Naive B cell (primary cell): ENCODE results near the gene NUSAP1. TPM values are rescaled to one million over a fixed set of nuclear protein-coding genes. Genes with fewer than 3 reads are reported as not detected.
"Not testable (repeated sequence)": the region's sequence is repeated elsewhere in the genome, so short reads cannot be mapped to it uniquely, and the experiment has no call there.

Experiments
- ATAC-seq, 2 donors: fragments of 150-1000 bp; cut with Tn5 transposase; 2 replicates each; pipeline ENCODE4 v1.10.0; 2021; ENCODE audit warnings: low read depth in 2 of 2, mild to moderate bottlenecking in 2 of 2, moderate library complexity in 2 of 2
- DNase-seq: peaks from one replicate; pipeline ENCODE4 v3.0.0; 2022
- H3K27ac Mint-ChIP-seq, 6 donors: one replicate each; pipeline ENCODE4 v1.8.0; 2020 to 2022; ENCODE audit warnings: mild to moderate bottlenecking in 6 of 6, mixed read lengths in 6 of 6, moderate library complexity in 5 of 6, inconsistent platforms in 2 of 6
- H3K27me3 Mint-ChIP-seq, 3 donors: one replicate each; pipeline ENCODE4 v1.8.0; 2021 to 2022; ENCODE audit warnings: mixed read lengths in 3 of 3, mild to moderate bottlenecking in 1 of 3
- H3K36me3 Mint-ChIP-seq, 2 donors: one replicate each; pipeline ENCODE4 v1.8.0; 2020 to 2022; ENCODE audit warnings: mixed read lengths in 2 of 2, inconsistent platforms in 1 of 2, mild to moderate bottlenecking in 1 of 2
- H3K4me1 Mint-ChIP-seq, 3 donors: one replicate each; pipeline ENCODE4 v1.8.0; 2020 to 2022; ENCODE audit warnings: mixed read lengths in 3 of 3, inconsistent platforms in 1 of 3, mild to moderate bottlenecking in 1 of 3, moderate library complexity in 1 of 3
- H3K4me3 Mint-ChIP-seq, 8 donors: one replicate each; pipeline ENCODE4 v1.8.0; 2020 to 2022; ENCODE audit warnings: mild to moderate bottlenecking in 8 of 8, mixed read lengths in 8 of 8, moderate library complexity in 8 of 8, inconsistent platforms in 2 of 8
- H3K9me3 Mint-ChIP-seq, 7 donors: one replicate each; pipeline ENCODE4 v1.8.0; 2020 to 2022; ENCODE audit warnings: mixed read lengths in 7 of 7, mild to moderate bottlenecking in 5 of 7, inconsistent platforms in 2 of 7, moderate library complexity in 1 of 7
- polyA plus RNA-seq, 6 donors: library from polyadenylated mRNA; unstranded; fragments of 300-500 nt; fragmentation: Illumina TruSeq; gene quantifications; one replicate each; pipeline ENCODE4 v1.2.3, GENCODE V29; 2021; ENCODE audit warnings: low read depth in 6 of 6

The NUSAP1 gene
- polyA plus RNA-seq, 6 donors from 2014 or later = 0.59 to 7.9 (median 6.4) TPM

DNA sequence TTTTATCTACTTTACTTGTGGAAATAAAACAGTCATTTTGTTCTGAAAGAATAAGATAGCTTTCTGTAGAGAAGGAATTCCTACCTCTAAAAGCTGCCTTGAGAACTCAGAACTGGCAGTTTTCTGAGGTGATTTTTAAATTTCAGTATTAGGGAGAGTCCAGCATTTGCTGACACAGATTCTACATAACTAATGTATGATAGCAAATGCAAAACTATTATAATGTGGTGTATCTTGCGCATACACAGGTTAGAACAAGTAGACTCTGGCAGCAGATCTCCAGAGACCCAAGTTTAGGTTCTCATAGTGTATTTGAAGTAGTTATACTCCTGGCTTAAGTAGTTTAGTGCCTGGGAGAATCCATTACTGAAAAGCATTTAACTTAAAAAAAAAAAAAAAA, 31.1 kb upstream of the NUSAP1 start:
- H3K4me3 Mint-ChIP-seq = no peak overlapping the region
- H3K27me3 Mint-ChIP-seq = no peaks in the 10 kb centered on the region
- H3K36me3 Mint-ChIP-seq = peaks cover 0 to 11% of the 10 kb centered on the region in 2 donors
- DNase-seq (no peak), ATAC-seq (no peak)
- H3K9me3 Mint-ChIP-seq = no peaks in the 10 kb centered on the region
- no peak overlapping the region for H3K27ac Mint-ChIP-seq
- H3K4me1 Mint-ChIP-seq = peaks cover 13 to 18% (median 18%) of the 10 kb centered on the region in 3 donors

DNA sequence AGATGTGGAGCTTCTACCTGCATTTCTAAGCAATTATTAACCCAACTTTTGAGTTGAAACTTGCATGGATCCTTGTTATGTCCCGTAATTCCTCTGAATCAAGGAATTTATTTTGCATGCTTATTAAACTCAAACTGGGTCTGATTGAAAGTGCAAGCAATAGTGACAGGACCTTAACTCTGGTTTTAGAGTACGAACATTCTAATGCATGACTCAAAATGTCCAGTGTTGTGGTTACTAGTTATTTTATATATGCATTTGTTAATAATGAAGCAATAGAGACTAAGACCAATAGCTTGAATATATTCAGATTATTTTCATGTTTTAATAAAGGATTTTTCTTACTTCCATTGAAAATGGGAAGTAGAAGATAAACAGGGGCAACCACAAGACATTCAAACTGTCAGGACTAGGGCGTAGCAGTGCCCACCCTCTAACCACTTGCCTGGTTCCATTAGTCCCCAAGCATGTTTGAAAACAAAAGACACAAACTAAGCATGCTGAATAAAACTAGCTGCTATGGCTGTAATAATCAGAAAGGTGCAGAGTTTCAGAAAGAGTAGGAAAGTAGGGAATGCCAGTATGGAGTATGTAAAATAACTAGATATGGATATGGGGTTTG, 28.4 kb upstream of the NUSAP1 start:
- Mint-ChIP-seq H3K4me3 (no peak overlapping the region), H3K27ac (peak overlapping the region in 4 of 6 donors; percentile 15 to 64 (median 44)), H3K27me3 (no peaks in the 10 kb centered on the region), H3K36me3 (peaks cover 0 to 6% of the 10 kb centered on the region in 2 donors), H3K4me1 (peaks cover 13 to 18% (median 18%) of the 10 kb centered on the region in 3 donors), H3K9me3 (no peaks in the 10 kb centered on the region)
- DNase-seq = no peak
- ATAC-seq = no peak

DNA sequence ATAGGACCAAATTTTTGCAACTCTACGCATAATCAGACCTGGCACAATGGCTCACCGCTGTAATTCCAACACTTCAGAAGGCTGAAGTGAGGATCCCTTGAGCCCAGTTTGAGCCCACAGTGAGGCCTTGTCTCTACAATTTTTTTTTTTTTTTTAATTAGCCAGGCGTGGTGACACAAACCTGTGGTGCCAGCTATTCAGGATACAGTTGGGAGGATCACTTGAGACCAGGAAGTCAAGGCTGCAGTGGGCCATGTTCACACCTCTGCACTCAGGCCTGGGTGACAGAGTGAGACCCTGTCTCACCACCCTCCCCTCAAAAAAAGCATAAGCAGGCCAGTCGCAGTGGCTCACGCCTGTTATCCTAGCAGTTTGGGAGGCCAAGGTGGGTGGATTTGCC, 25.0 kb upstream of the NUSAP1 start:
- no peaks in the 10 kb centered on the region for H3K9me3 Mint-ChIP-seq
- ATAC-seq (no peak), DNase-seq (no peak)
- no peaks in the 10 kb centered on the region for H3K27me3 Mint-ChIP-seq
- no peaks in the 10 kb centered on the region for H3K36me3 Mint-ChIP-seq
- peaks cover 9 to 15% (median 10%) of the 10 kb centered on the region in 3 donors for H3K4me1 Mint-ChIP-seq
- H3K27ac Mint-ChIP-seq = no peak overlapping the region
- no peak overlapping the region for H3K4me3 Mint-ChIP-seq

DNA sequence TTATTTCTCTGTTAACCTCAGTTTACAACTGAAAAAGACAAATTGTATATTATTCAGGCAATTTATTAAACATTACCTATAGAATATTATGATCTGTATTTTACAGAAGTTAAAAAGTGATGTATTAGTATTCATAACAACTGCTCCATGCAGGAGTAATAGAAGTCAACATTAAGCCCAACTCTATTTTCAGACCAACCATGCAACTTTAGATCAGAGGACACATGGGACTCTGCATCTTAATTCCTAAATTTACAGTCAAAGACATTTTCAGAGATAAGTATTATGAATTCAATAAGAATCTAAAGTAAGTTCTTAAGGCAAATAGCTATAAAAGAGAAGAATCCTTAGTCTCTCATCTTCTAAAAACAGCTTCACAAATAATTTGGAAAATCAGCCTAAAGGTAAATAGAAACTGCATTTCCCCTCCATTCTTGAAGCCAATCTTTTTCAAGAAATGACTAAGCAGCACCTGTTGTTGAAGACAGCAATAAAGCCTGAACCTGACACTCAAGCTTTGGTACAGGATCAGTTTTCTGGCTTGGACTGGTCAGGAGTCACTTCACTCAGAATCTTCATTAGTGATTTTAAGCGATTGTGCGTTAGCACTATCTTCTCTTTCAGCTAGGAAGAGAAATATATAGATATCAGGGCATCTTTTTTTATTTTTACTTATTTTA, 23.3 kb upstream of the NUSAP1 start:
- H3K4me3 Mint-ChIP-seq = no peak overlapping the region
- no peaks in the 10 kb centered on the region for H3K36me3 Mint-ChIP-seq
- H3K4me1 Mint-ChIP-seq = peaks cover 5 to 9% (median 9%) of the 10 kb centered on the region in 3 donors
- peak overlapping the region in 2 of 6 donors; percentile 47 to 59 for H3K27ac Mint-ChIP-seq
- DNase-seq (no peak), ATAC-seq (no peak)
- H3K27me3 Mint-ChIP-seq = no peaks in the 10 kb centered on the region
- H3K9me3 Mint-ChIP-seq = no peaks in the 10 kb centered on the region

DNA sequence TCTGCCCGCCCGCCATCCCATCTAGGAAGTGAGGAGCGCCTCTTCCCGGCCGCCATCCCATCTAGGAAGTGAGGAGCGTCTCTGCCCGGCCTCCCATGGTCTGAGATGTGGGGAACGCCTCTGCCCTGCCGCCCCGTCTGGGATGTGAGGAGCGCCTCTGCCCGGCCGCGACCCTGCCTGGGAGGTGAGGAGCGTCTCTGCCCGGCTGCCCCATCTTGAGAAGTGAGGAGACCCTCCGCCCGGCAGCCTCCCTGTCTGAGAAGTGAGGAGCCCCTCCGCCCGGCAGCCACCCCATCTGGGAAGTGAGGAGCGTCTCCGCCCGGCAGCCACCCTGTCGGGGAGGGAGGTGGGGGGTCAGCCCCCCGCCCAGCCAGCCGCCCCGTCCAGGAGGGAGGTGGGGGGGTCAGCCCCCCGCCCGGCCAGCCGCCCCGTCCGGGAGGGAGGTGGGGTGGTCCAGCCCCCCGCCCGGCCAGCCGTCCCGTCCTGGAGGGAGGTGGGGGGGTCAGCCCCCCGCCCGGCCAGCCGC, 11.8 kb upstream of the NUSAP1 start:
- not testable (repeated sequence) for ATAC-seq, DNase-seq, H3K36me3 Mint-ChIP-seq

DNA sequence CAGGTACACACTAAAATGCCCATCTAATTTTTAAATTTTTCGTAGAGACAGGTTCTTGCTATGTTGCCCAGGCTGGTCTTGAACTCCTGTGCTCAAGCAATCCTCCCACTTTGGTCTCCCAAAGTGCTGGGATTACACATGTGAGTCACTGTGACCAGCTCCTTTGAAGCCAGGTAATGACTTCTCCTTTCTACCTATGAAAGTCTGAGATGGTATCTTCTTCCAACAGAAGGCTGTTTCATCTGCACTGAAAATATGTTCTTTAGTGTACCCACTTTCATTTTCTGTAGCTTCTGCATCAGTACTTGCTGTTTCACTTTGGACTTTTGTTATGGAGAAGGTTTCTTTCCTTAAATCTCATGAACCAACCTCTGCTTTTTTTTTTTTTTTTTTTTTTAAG, 9.1 kb upstream of the NUSAP1 start:
- H3K9me3 Mint-ChIP-seq = no peaks in the 10 kb centered on the region
- ATAC-seq (no peak), DNase-seq (no peak)
- H3K4me3 Mint-ChIP-seq = peak overlapping the region in 1 of 8 donors; percentile 9
- H3K27me3 Mint-ChIP-seq = no peaks in the 10 kb centered on the region
- no peaks in the 10 kb centered on the region for H3K36me3 Mint-ChIP-seq
- peak overlapping the region in 2 of 6 donors; percentile 47 to 85 for H3K27ac Mint-ChIP-seq
- no peaks in the 10 kb centered on the region for H3K4me1 Mint-ChIP-seq

More for the DNA sequence above, 11.8 kb upstream of the NUSAP1 start:
- not testable (repeated sequence) for H3K4me3 Mint-ChIP-seq, H3K27me3 Mint-ChIP-seq, H3K9me3 Mint-ChIP-seq, H3K4me1 Mint-ChIP-seq, H3K27ac Mint-ChIP-seq

DNA sequence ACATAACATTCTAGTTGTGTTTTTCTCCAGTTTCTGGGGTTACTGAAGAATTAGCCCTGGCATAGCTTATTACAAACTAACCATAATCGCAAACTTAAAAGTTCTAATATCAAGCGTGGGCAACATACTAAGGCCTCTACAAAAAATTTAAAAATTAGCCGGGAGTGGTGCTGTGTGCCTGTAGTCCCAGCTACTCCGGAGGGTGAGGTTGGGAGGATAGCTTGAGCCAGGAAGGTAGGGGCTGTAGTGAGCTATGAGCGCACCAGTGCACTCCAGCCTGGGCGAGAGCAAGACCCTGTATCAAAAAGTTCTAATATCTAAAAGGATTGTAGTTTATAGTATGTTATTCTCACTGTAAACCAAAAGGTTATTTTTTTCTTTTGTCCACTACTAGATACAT, 1.4 kb upstream of the NUSAP1 start:
- Mint-ChIP-seq H3K27ac (peak overlapping the region in 3 of 6 donors; percentile 58 to 88 (median 71)), H3K27me3 (no peaks in the 10 kb centered on the region), H3K36me3 (no peaks in the 10 kb centered on the region), H3K4me3 (peak overlapping the region; percentile 93 to 100 (median 98)), H3K4me1 (peaks cover 12 to 29% (median 27%) of the 10 kb centered on the region in 3 donors), H3K9me3 (no peaks in the 10 kb centered on the region)
- DNase-seq (no peak), ATAC-seq (no peak)

DNA sequence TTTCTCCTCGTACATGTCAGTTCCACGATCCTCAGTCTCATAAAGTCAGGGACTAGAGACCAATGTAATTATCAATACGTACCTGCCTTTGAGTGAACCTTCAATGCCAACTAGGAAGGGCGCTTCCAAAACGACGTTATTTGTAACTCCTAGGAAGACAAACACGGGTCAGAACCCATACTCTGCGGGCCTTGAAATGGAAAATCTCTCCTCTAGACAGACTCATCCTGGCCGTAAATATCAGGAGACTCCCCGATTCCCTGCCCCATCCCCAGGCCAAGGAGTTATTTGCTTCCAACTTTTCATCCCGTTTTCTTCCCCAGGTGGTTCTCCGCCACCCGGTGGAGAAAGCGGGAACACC, 868 bp upstream of the NUSAP1 start:
- Mint-ChIP-seq H3K27ac (peak overlapping the region in 5 of 6 donors; percentile 3 to 92 (median 71)), H3K27me3 (no peaks in the 10 kb centered on the region), H3K9me3 (no peaks in the 10 kb centered on the region), H3K4me1 (peaks cover 12 to 29% (median 27%) of the 10 kb centered on the region in 3 donors), H3K4me3 (peak overlapping the region; percentile 93 to 100 (median 98)), H3K36me3 (no peaks in the 10 kb centered on the region)
- ATAC-seq = no peak
- no peak for DNase-seq

DNA sequence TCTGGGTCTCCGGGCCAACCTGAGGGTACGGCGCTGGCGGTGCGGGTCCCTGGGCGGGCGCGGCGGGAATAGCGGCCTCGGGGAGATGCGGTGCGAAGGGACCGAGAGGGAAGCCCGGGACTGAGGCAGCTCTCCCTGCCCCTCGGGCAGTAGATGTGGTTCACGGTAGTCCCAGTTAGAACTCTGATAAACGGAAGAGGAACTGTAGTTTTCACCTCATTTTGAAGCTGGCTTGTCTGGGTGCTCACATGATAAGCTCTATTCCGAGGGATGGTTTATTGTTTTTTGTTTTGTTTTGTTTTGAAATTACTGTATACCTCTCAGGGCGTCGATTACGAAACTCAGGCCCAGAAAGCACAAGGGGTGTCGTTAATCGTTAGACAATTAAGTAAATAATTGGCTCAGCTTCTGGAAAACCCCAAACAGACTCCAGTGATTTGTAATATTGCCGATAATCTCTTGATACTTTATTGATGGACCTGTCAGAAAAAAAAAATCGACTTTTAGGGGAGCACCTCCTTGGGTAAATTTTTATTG, 413 bp downstream of the NUSAP1 start:
- Mint-ChIP-seq H3K4me1 (peaks cover 16 to 29% (median 27%) of the 10 kb centered on the region in 3 donors), H3K9me3 (no peaks in the 10 kb centered on the region), H3K36me3 (no peaks in the 10 kb centered on the region), H3K27me3 (no peaks in the 10 kb centered on the region), H3K27ac (peak overlapping the region; percentile 88 to 98 (median 95)), H3K4me3 (peak overlapping the region; percentile 93 to 100 (median 98))
- ATAC-seq (peak; percentile 24 to 31), DNase-seq (no peak)

DNA sequence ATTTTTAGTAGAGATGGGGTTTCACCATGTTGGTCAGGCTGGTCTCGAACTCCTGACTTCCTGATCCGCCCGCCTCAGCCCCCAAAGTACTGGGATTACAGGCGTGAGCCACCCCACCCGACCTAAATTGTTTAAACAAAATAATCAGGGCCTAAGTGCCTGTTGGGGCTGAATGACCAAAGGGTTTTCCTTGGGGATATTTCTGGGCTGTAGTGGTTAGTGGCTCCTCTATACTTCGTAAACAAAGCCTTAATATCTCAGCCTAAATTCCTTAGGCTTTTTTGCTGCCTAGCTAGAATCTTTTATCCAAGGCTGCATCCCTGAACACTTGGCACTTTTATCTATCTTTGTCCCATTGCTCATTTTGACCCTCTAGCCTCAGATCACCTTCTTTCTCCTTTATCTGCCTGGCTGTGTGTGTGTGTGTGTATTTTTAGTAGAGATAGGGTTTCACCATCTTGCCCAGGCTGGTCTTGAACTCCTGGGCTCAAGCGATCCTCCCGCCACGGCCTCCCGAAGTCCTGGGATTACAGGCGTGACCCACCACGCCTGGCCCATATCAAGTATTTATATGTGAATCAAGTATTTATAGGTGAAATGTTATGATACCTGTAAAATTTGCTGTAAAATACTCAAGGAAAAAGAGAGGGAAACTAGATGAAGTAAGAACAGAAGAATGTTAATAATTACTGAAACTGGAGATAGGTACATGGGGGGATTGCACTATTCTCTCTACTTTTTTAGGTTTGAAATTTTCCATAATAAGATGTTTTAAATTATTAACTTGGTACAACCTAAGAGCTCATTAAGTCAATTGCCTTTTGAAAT, 1.8 kb downstream of the NUSAP1 start:
- Mint-ChIP-seq H3K9me3 (no peaks in the 10 kb centered on the region), H3K4me3 (peak overlapping the region; percentile 7 to 98 (median 82)), H3K27me3 (no peaks in the 10 kb centered on the region), H3K36me3 (no peaks in the 10 kb centered on the region), H3K4me1 (peaks cover 16 to 29% (median 27%) of the 10 kb centered on the region in 3 donors), H3K27ac (peak overlapping the region in 4 of 6 donors; percentile 16 to 82 (median 51))
- ATAC-seq (no peak), DNase-seq (no peak)

DNA sequence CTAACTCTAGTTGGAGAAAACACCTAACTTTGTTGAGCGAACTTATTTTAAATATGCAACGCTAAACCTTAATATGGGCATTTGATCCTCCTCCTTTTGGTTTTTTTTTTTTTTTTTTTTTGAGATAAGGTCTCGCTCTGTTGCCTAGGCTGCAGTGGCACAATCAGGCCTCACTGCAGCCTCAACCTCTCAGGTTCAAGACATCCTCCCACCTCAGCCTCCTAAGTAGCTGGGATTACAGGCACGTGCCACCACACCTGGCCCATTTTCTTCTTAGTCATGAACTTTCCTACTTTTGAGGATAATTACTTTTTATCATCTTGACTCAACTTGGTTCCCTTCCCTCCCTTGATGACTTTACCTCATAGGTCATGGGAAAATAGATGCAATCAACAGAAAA, 3.9 kb downstream of the NUSAP1 start:
- H3K4me1 Mint-ChIP-seq = peaks cover 21 to 27% (median 26%) of the 10 kb centered on the region in 3 donors
- no peak overlapping the region for H3K27ac Mint-ChIP-seq
- no peaks in the 10 kb centered on the region for H3K36me3 Mint-ChIP-seq
- no peak for ATAC-seq
- H3K27me3 Mint-ChIP-seq = no peaks in the 10 kb centered on the region
- no peaks in the 10 kb centered on the region for H3K9me3 Mint-ChIP-seq
- H3K4me3 Mint-ChIP-seq = peak overlapping the region in 1 of 8 donors; percentile 19
- DNase-seq = no peak

DNA sequence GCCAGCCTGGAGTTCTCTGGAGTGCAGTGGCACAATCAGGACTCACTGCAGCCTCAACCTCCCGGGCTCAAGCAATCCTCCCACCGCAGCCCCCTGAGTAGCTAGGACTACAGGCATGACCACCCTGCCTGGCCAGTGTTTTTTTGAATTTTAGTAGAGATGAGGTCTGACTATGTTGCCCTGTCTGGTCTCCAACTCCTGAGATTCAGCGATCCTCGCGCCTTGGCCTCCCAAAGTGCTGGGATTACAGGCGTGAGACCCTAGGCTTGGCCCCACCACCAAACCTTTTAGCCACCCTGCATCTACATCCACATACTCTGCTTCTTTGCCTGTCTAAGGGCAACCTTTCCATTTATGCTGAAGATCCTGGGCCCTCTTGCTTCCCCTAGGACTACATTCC, 4.4 kb downstream of the NUSAP1 start:
- Mint-ChIP-seq H3K36me3 (no peaks in the 10 kb centered on the region), H3K27me3 (no peaks in the 10 kb centered on the region), H3K4me1 (peaks cover 19 to 22% (median 21%) of the 10 kb centered on the region in 3 donors), H3K4me3 (peak overlapping the region in 1 of 8 donors; percentile 64), H3K9me3 (no peaks in the 10 kb centered on the region), H3K27ac (peak overlapping the region in 1 of 6 donors; percentile 22)
- no peak for DNase-seq
- ATAC-seq = no peak
